Heart right ventricle (tissue), 16 donors: ENCODE data around the gene PCDHGA1. TPM values are rescaled to one million over a fixed set of nuclear protein-coding genes. Genes with fewer than 3 reads are reported as not detected.
"Not testable (repeated sequence)": the region's sequence is repeated elsewhere in the genome, so short reads cannot be mapped to it uniquely, and the experiment has no call there.

Experiments
- ATAC-seq, 8 donors: fragments of 200-7000 bp; cut with Tn5 transposase; one replicate each; pipeline ENCODE4 v1.9.1; 2020; ENCODE audit warnings: mild to moderate bottlenecking in 8 of 8, moderate library complexity in 8 of 8, moderate number of reproducible peaks in 1 of 8
- DNase-seq, 2 donors: peaks; one replicate each; pipeline ENCODE4 v3.0.0-alpha.2; 2020
- H3K27ac ChIP-seq, 10 donors: fragments of 200-600 bp; sonication (generic) in 2 of 10; one replicate each; pipeline versions ENCODE4 v1.5.0 to v1.8.0; 2020 to 2022; ENCODE audit warnings: mild to moderate bottlenecking in 3 of 10
- H3K27me3 ChIP-seq, 7 donors: fragments of 200-600 bp; one replicate each; pipeline ENCODE4 v1.8.0; 2021 to 2022; ENCODE audit warnings: mild to moderate bottlenecking in 2 of 7
- H3K36me3 ChIP-seq, 9 donors: fragments of 200-600 bp; sonication (generic) in 1 of 9; one replicate each; pipeline versions ENCODE4 v1.5.0 to v1.8.0; 2020 to 2022; ENCODE audit warnings: mild to moderate bottlenecking in 2 of 9
- H3K4me1 ChIP-seq, 9 donors: fragments of 200-600 bp; sonication (generic) in 1 of 9; one replicate each; pipeline versions ENCODE4 v1.5.0 to v1.8.0; 2020 to 2022; ENCODE audit warnings: mild to moderate bottlenecking in 4 of 9
- H3K4me3 ChIP-seq, 10 donors: fragments of 200-600 bp; sonication (generic) in 2 of 10; one replicate each; pipeline versions ENCODE4 v1.5.0 to v1.8.0; 2020 to 2022; ENCODE audit warnings: mild to moderate bottlenecking in 7 of 10, moderate library complexity in 2 of 10
- H3K9me3 ChIP-seq, 11 donors: fragments of 200-600 bp in 10 of 11; sonication (generic) in 2 of 11; one replicate each; pipeline versions ENCODE4 v1.5.0 to v1.8.0; 2013 to 2022; ENCODE audit warnings: mild to moderate bottlenecking in 2 of 11, control low read depth in 1 of 11, moderate library complexity in 1 of 11
- CTCF ChIP-seq, 9 donors: fragments of 200-600 bp; sonication (generic) in 2 of 9; IDR thresholded peaks; one replicate each; pipeline versions ENCODE4 v1.5.0 to v1.8.0; 2021 to 2022; ENCODE audit warnings: antibody characterized with exemption in 9 of 9, mild to moderate bottlenecking in 5 of 9, moderate library complexity in 1 of 9
- WGBS, 2 donors: extraction: QIAGEN DNeasy Blood & Tissue Kit; methylation state at CpG; one replicate each; pipeline ENCODE4 v1.1.7; 2013; ENCODE audit warnings: inconsistent platforms in 1 of 2; 5-methylcytosine and 5-hydroxymethylcytosine counted together
- intact Hi-C, 10 donors: fragments of 100-400 bp; cut with DNase I; formaldehyde crosslinking; loops; one replicate each; pipeline versions ENCODE4 v1.11.1 to v1.14.2; 2022
- polyA plus RNA-seq, 2 donors: library from polyadenylated mRNA; stranded (reverse); fragments of 200-250 nt; gene quantifications; one replicate each; pipeline ENCODE4 v1.2.3, GENCODE V29; 2013
- total RNA-seq, 10 donors: library from RNA; stranded (reverse); fragmentation: NEBNext Ultra II Directional in 3 of 10; extraction: Animal tissue kit (Norgen Biotek cat#: 25700) in 3 of 10; gene quantifications; one replicate each; pipeline versions ENCODE4 v1.2.1 to v1.2.4, GENCODE V29; 2021 to 2023
- donor health status: Arrhythmogenic right ventricular cardiomyopathy.
- donor health status: ischemic (EF 13 %, LVEDD 7.1; RV severe dilation, severe dysfunction).
- donor health status: healthy with polysubstance abuse.
- donor health status: DM: no; HTN: yes; CAD: no.
- donor health status: DM: no; HTN: no; CAD: no.
- donor health status: ischemic (EF 25% LVEDD 6.9; RV normal size, moderate dysfunction).
- donor health status: ischemic (EF 25% LVEDD 5.7; RV mildly dilated, moderate dysfunction).
- donor health status: healthy.
- donor health status: DM: yes; HTN: yes; CAD: no.
- donor health status: Ischemic cardiomyopathy.
- donor health status: ischemic (EF 35%, LVEDD 5.7; RV mildly dilated, moderate dysfunction).
- donor health status: nonischemic (EF 11% LVEDD 7.7; RV severe dilation, severe dysfunction).
- donor health status: DM: yes; HTN: yes; CAD: no.
- donor health status: PGD.
- donor health status: ischemic (EF 29% LVEDD 5.4; RV normal size, mild dysfunction).
- donor health status: nonischemic (EF 23%, LVEDD 6.1; RV moderate dilation, normal function).

Gene PCDHGA1
- total and polyA plus RNA-seq, 12 donors = 0.57 to 5.0 (median 2.6) TPM

GRCh38 chr5:141328231-141328630 is 2.1 kb upstream of the PCDHGA1 start:
- H3K27ac ChIP-seq = no peak overlapping the region
- peaks cover 0 to 14% (median 0%) of the 10 kb centered on the region in 9 donors for H3K4me1 ChIP-seq
- H3K9me3 ChIP-seq = peaks cover 0 to 80% (median 15%) of the 10 kb centered on the region in 11 donors
- DNase-seq (no peak), ATAC-seq (no peak)
- peaks cover 0 to 5% (median 0%) of the 10 kb centered on the region in 9 donors for H3K36me3 ChIP-seq
- TF ChIP-seq CTCF (IDR thresholded peaks at IDR 0.05) = no peak
- H3K27me3 ChIP-seq = peaks cover 0 to 25% (median 0%) of the 10 kb centered on the region in 7 donors
- 78 to 79% methylated on average over 8 of the region's 8 CpGs for WGBS, 2 donors
- H3K4me3 ChIP-seq = no peak overlapping the region
- intact Hi-C loops = loop anchor here in 5 of 10 donors (5.0 to 10.0 kb wide), 4 partner anchors 83 to 237 kb away; partner anchors contain the start of genes PCDHB12 (in 1 of the 5) and PCDHB15 (in 1 of the 5)

- WGBS, 2 donors = 25 to 40% methylated on average over 38 to 39 of the region's 39 CpGs
- H3K4me3 ChIP-seq, H3K27ac ChIP-seq, H3K36me3 ChIP-seq, H3K4me1 ChIP-seq, DNase-seq, ATAC-seq: not testable (repeated sequence)
- peaks cover 0 to 58% (median 0%) of the 10 kb centered on the region in 7 donors for H3K27me3 ChIP-seq
- H3K9me3 ChIP-seq = peaks cover 0 to 99% (median 19%) of the 10 kb centered on the region in 11 donors
- intact Hi-C loops = loop anchor here in 1 of 10 donors (10.0 kb wide), 1 partner anchor 232 kb away; no protein-coding TSS in a partner anchor
These were observed 2.3 kb downstream of the PCDHGA1 start for GRCh38 chr5:141332571-141332970.

- Histone ChIP-seq H3K9me3 (peaks cover 0 to 99% (median 24%) of the 10 kb centered on the region in 11 donors), H3K4me1 (peaks cover 0 to 4% (median 0%) of the 10 kb centered on the region in 9 donors), H3K4me3 (peak within 1 kb of the TSS; percentile 5 to 60 (median 46)), H3K36me3 (no peaks in the 10 kb centered on the region), H3K27me3 (peaks cover 0 to 61% (median 0%) of the 10 kb centered on the region in 7 donors), H3K27ac (peak within 1 kb of the TSS in 9 of 10 donors; percentile 16 to 82 (median 67))
- 7 to 8% methylated on average over 27 of the region's 27 CpGs for WGBS, 2 donors
- TF ChIP-seq CTCF (IDR thresholded peaks at IDR 0.05) = peak; percentile 42 to 70 (median 57)
- intact Hi-C loops = loop anchor here in 3 of 10 donors (5.0 to 10.0 kb wide), 2 partner anchors 224 to 226 kb away; no protein-coding TSS in a partner anchor
- peak in 1 of 2 donors; percentile 36 for DNase-seq
- peak; percentile 47 to 81 (median 71) for ATAC-seq
These were observed 8.4 kb downstream of the PCDHGA1 start, which contains the start of gene PCDHGA2 for GRCh38 chr5:141338538-141339306. Gene PCDHGA2, plus strand, starts transcription at chr5:141338760.

- H3K36me3 ChIP-seq, H3K4me1 ChIP-seq, DNase-seq: not testable (repeated sequence)
- Histone ChIP-seq H3K9me3 (peaks cover 0 to 99% (median 35%) of the 10 kb centered on the region in 11 donors), H3K27me3 (peaks cover 0 to 54% (median 0%) of the 10 kb centered on the region in 7 donors), H3K4me3 (peak overlapping the region in 9 of 10 donors; percentile 12 to 54 (median 32)), H3K27ac (peak overlapping the region in 2 of 10 donors; percentile 77 to 83)
- WGBS, 2 donors = 49 to 55% methylated on average over 36 to 44 of the region's 45 CpGs
- intact Hi-C loops = loop anchor here in 4 of 10 donors (5.0 to 10.0 kb wide), 3 partner anchors 81 to 224 kb away; partner anchors contain the start of gene PCDHGA11 (in 1 of the 4)
- peak in 2 of 8 donors; percentile 29 to 39 for ATAC-seq
These were observed 10.6 kb downstream of the PCDHGA1 start for GRCh38 chr5:141340781-141341354.

GRCh38 chr5:141342773-141343172 is 12.5 kb downstream of the PCDHGA1 start:
- Histone ChIP-seq H3K9me3 (peaks cover 0 to 99% (median 31%) of the 10 kb centered on the region in 11 donors), H3K4me3 (peak overlapping the region; percentile 4 to 54 (median 26)), H3K27me3 (peaks cover 0 to 41% (median 0%) of the 10 kb centered on the region in 7 donors), H3K4me1 (peaks cover 0 to 12% (median 0%) of the 10 kb centered on the region in 9 donors), H3K36me3 (no peaks in the 10 kb centered on the region), H3K27ac (peak overlapping the region; percentile 6 to 83 (median 74))
- intact Hi-C loops = loop anchor here in 5 of 10 donors (2.0 to 10.0 kb wide), 4 partner anchors 26 to 222 kb away; partner anchors contain the start of gene PCDHGA11 (in 1 of the 5)
- 9 to 15% methylated on average over 1 of the region's 1 CpG for WGBS, 2 donors
- DNase-seq (no peak), ATAC-seq (peak in 6 of 8 donors; percentile 32 to 74 (median 61))
- TF ChIP-seq CTCF (IDR thresholded peaks at IDR 0.05) = no peak
